ENCODE measurements around the gene EFR3B.

The EFR3B gene

DNA sequence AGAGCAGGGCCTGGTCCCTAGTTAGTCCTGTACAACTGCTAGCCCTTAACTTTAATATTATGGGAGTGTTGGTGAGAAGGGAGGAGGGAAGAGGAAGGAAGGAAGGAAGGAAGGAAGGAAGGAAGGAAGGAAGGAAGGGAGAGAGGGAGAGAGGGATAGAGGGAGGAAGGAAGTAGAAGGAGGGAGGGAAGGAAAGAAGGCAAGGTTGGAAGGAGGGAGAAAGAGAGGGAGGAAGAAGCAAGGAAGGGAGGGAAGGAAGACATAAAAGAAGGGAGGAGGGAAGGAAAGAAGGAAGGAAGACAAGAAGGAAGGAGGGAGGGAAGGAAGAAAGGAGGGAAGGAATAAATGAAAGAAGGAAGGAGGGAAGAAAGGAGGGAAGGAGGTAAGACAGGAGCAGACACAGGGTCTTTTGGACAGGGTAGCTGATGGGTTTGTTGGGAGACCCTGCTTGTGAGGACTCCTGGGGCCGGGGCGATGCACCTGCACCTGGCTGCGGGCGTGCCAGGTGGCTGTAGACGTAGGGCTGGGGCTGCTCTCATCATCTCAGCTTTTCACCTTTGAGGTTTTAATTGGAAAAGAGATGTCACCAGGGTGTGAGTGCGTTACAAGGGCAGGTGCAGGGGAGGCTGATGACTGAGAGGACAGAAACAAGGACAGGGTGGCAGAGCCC is 132.5 kb downstream of the EFR3B start:
- TF ChIP-seq, protein P1, sequence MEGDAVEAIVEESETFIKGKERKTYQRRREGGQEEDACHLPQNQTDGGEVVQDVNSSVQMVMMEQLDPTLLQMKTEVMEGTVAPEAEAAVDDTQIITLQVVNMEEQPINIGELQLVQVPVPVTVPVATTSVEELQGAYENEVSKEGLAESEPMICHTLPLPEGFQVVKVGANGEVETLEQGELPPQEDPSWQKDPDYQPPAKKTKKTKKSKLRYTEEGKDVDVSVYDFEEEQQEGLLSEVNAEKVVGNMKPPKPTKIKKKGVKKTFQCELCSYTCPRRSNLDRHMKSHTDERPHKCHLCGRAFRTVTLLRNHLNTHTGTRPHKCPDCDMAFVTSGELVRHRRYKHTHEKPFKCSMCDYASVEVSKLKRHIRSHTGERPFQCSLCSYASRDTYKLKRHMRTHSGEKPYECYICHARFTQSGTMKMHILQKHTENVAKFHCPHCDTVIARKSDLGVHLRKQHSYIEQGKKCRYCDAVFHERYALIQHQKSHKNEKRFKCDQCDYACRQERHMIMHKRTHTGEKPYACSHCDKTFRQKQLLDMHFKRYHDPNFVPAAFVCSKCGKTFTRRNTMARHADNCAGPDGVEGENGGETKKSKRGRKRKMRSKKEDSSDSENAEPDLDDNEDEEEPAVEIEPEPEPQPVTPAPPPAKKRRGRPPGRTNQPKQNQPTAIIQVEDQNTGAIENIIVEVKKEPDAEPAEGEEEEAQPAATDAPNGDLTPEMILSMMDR (IDR thresholded peaks at IDR 0.05), result no peak
- TF ChIP-seq ZFX (IDR thresholded peaks at IDR 0.05; ENCODE audit: borderline replicate concordance), result no peak
- no peak overlapping the region for H3K27ac ChIP-seq

DNA sequence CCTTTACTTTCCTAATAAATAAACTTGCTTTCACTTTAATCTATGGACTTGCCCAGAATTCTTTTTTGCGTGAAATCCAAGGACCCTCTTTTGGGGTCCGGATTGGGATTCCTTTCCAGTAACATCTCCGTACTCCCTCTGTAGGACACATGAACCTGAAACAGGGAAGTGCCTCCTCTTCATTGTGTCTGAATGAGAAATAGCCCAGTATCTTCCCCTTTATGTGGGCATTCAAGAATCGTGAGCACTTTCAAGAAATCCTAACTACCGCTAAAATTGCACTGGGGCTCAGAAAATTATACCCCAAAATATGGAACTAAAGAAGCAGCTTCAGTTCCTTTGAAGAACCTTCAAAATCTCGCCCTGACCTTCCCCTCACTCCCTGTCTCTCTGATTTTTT is 134.3 kb downstream of the EFR3B start:
- TF ChIP-seq ZFX (IDR thresholded peaks at IDR 0.05; ENCODE audit: borderline replicate concordance), result no peak
- TF ChIP-seq, protein P1 (IDR thresholded peaks at IDR 0.05), result no peak
- no peak overlapping the region for H3K27ac ChIP-seq

DNA sequence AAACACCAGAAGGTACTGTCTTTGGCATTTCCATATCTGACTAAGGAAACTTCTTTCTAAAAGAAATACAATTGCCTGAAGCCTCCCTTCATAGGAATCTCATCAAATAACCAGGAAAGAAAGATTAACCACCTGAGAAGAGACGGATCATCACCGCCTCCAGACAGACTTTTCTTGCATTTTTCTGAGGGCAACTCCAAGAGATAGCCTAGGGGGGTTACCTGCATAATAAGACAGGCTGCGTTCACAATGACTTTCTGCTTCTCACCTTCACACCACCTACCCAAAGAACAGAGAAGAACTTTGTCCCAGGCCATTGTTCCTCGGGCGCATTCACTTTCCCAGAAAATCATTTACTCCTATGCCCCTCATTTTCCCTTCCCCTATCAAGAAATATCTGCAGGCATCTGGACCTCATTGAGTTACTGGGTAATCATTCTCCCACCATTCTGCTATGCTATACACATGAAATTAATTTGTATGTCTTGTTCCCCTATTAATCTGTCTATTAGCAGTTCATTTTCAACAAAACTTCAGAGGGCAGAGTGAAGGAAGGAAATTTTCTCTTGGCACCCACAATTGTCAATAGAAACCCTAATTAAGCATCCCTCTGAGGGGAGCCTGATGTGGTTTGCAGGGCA is 134.8 kb downstream of the EFR3B start:
- no peak overlapping the region for H3K27ac ChIP-seq
- TF ChIP-seq, protein P1 (IDR thresholded peaks at IDR 0.05), result no peak
- TF ChIP-seq ZFX (IDR thresholded peaks at IDR 0.05; ENCODE audit: borderline replicate concordance), result no peak

DNA sequence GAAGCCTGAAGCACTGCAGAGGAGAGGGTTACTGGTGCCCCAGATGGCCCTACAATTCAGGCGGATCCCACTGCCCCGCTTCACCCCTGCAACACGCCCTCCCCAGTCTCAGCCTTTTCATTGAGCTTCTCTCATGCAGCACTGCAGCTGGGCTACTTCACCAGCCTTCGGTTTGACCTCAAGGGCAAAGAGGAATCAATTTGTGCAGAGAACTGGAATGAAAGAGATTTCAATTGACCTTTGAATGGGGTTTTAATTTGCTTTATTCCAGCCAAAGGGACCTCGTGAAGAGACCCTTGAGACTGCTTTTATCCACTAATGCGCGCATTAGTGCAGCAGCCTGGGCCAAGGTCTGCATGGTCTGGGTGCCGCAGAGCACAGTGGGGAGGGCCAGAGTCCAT is 135.3 kb downstream of the EFR3B start:
- no peak for TF ChIP-seq ZFX (IDR thresholded peaks at IDR 0.05; ENCODE audit: borderline replicate concordance)
- TF ChIP-seq, protein P1 (IDR thresholded peaks at IDR 0.05), result no peak
- H3K27ac ChIP-seq, result no peak overlapping the region

DNA sequence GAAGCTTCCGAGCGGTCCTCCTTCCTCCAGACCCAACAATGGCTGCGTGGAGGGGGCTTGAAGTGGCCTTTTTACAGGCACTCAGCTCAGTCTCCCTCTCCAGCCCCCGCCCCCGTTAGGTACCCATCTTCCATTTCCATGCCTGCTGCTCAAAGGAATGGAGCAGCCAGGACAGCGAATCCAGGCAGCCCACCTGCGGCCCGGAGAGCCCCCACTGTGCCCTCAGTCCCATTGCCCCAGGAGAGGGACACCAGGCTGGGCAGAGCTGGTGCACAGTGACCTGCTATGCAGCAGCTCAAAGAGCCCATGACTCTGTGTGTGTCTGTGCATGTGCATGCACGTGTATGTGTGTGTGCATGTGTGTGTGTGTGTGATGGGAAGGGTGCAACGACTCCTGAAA is 137.1 kb downstream of the EFR3B start:
- TF ChIP-seq, protein P1 (IDR thresholded peaks at IDR 0.05), result no peak
- TF ChIP-seq ZFX (IDR thresholded peaks at IDR 0.05; ENCODE audit: borderline replicate concordance), result no peak

DNA sequence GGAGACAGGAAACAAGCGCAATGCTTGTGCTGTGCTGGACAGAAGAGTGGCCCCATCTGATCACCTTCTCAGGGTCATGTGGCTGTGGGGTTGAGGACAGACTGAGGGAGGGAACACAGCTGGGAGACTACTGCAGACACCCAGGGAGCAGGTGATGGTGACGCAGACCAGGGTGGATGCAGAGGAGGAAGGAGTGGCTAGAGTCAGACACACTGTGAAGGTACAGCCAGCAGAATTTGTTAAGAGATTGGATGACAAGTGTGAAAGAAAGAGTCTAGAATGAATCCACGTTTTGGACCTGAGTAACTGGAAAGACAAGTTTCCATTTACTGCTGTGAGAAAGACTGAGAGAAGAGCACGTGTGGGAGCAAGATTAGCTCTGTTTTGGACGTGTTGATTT is 142.4 kb downstream of the EFR3B start:
- no peak overlapping the region for H3K27ac ChIP-seq
- TF ChIP-seq, protein P1 (IDR thresholded peaks at IDR 0.05), result no peak
- no peak for TF ChIP-seq ZFX (IDR thresholded peaks at IDR 0.05; ENCODE audit: borderline replicate concordance)

More for the DNA sequence above, 137.1 kb downstream of the EFR3B start:
- no peak overlapping the region for H3K27ac ChIP-seq

DNA sequence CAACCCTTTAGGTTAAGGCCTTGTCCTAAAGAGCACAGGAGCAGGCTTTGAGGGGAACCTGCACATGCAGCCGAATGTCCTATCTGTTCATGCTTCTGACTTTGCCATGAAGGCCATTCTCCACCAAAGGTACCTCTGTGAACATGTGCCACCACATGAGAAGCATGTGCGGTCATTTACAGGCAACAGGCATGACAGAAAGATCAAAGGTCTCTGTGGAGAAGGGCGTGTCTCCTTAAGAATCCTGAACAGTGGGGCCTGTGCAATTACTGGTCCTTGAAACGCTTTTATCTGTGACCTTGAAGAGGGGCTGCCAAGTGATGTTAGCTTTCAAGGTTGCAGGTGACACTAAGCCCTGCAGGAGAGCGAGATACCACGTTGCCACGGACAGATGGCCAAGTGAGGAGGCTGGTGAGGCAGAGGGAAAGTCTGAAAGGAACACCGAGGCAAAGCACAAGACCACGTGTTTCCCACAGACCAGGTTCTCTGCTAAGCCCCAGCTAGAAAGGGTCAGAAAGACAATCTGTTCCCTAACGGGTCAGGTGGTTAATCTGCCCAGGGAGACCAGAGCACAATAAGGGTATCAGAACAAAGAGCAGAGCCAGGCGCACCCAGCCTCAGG is 146.0 kb downstream of the EFR3B start:
- H3K27ac ChIP-seq, result no peak overlapping the region
- TF ChIP-seq, protein P1 (IDR thresholded peaks at IDR 0.05), result no peak
- no peak for TF ChIP-seq ZFX (IDR thresholded peaks at IDR 0.05; ENCODE audit: borderline replicate concordance)

Data from 22Rv1 (cell line).